CD4-positive, alpha-beta T cell treated with Interleukin-4 for 1 hour (primary cell): Measurements from ENCODE around the gene ZNF609.
A peak's percentile ranks its signal among the peaks of the same experiment; 100 is the strongest.

Source experiments
- DNase-seq, 2 donors: peaks; one replicate each; pipeline ENCODE4 v3.0.0-alpha.2; 2020 to 2022

ZNF609 gene

GRCh38 chr15:64460206-64460723 is at the start of gene ZNF609:
ZNF609 (plus strand) TSS chr15:64460578; CDS start chr15:64499420, 38,842 bp downstream.
- peak; percentile 86 to 93 for DNase-seq

- no peak for DNase-seq
These were observed 48.2 kb upstream of the ZNF609 start for GRCh38 chr15:64412216-64412615.

GRCh38 chr15:64422697-64423096 is 37.7 kb upstream of the ZNF609 start:
- no peak for DNase-seq

GRCh38 chr15:64423970-64424369 is 36.4 kb upstream of the ZNF609 start:
- DNase-seq: no peak

- no peak for DNase-seq
These were observed 35.2 kb upstream of the ZNF609 start for GRCh38 chr15:64425221-64425620.

- peak in 1 of 2 donors; percentile 34 for DNase-seq
These were observed 33.4 kb upstream of the ZNF609 start for GRCh38 chr15:64426845-64427465.

GRCh38 chr15:64429448-64429847 is 30.9 kb upstream of the ZNF609 start:
- DNase-seq: no peak

GRCh38 chr15:64430000-64430735 is 30.2 kb upstream of the ZNF609 start:
- DNase-seq: peak; percentile 44 to 76

GRCh38 chr15:64437982-64438381 is 22.4 kb upstream of the ZNF609 start:
- DNase-seq: no peak

- DNase-seq: peak in 1 of 2 donors; percentile 13
These were observed 21.5 kb upstream of the ZNF609 start for GRCh38 chr15:64438653-64439447.

- no peak for DNase-seq
These were observed 18.5 kb upstream of the ZNF609 start for GRCh38 chr15:64441852-64442251.

GRCh38 chr15:64443016-64443415 is 17.4 kb upstream of the ZNF609 start:
- DNase-seq: no peak

- peak in 1 of 2 donors; percentile 32 for DNase-seq
These were observed 16.4 kb upstream of the ZNF609 start for GRCh38 chr15:64443747-64444621.

- no peak for DNase-seq
These were observed 15.5 kb upstream of the ZNF609 start for GRCh38 chr15:64444836-64445235.

GRCh38 chr15:64447536-64448315 is 12.7 kb upstream of the ZNF609 start:
- no peak for DNase-seq

- no peak for DNase-seq
These were observed 7.2 kb upstream of the ZNF609 start for GRCh38 chr15:64452988-64453688.

- no peak for DNase-seq
These were observed 6.7 kb upstream of the ZNF609 start for GRCh38 chr15:64453689-64454037.

GRCh38 chr15:64454282-64454681 is 6.1 kb upstream of the ZNF609 start:
- no peak for DNase-seq

- DNase-seq: no peak
These were observed 4.4 kb upstream of the ZNF609 start for GRCh38 chr15:64455961-64456371.

GRCh38 chr15:64456634-64457108 is 3.7 kb upstream of the ZNF609 start:
- DNase-seq: no peak
